PFSK-1 (cell line): ENCODE measurements around the gene APIP.

Experiments
- FOXP2 ChIP-seq: optimal IDR thresholded peaks from 2 replicates; pipeline ENCODE3; 2011; ENCODE audit warnings: borderline replicate concordance, control low read depth, inconsistent platforms; ENCODE audit not compliant: insufficient read depth; ENCODE audit errors: extremely low read length, extremely low read depth
- POLR2AphosphoS5 ChIP-seq: IDR thresholded peaks from 2 replicates; pipeline ENCODE4 v1.6.1; 2012; ENCODE audit warnings: low read depth, mild to moderate bottlenecking, control low read depth, low read length, moderate library complexity
- SIN3A ChIP-seq: IDR thresholded peaks from 2 replicates; pipeline ENCODE4 v1.6.1; 2012; ENCODE audit warnings: mild to moderate bottlenecking, low read length, moderate library complexity, borderline replicate concordance; ENCODE audit not compliant: insufficient read depth
- TAF1 ChIP-seq: IDR thresholded peaks from 2 replicates; pipeline ENCODE4 v1.6.1; 2012; ENCODE audit warnings: low read length, control low read depth, borderline replicate concordance; ENCODE audit not compliant: insufficient read depth
- TF ChIP-seq, protein P1 (sequence below), 2 experiments: IDR thresholded peaks; 2 replicates each; pipeline versions ENCODE4 v1.6.1 to v1.8.0; 2011 to 2012; ENCODE audit warnings: low read depth in 2 of 2, low read length in 2 of 2, control low read depth in 1 of 2, inconsistent platforms in 1 of 2, mild to moderate bottlenecking in 1 of 2, moderate library complexity in 1 of 2; ENCODE audit not compliant: insufficient read depth in 1 of 2

DNA sequence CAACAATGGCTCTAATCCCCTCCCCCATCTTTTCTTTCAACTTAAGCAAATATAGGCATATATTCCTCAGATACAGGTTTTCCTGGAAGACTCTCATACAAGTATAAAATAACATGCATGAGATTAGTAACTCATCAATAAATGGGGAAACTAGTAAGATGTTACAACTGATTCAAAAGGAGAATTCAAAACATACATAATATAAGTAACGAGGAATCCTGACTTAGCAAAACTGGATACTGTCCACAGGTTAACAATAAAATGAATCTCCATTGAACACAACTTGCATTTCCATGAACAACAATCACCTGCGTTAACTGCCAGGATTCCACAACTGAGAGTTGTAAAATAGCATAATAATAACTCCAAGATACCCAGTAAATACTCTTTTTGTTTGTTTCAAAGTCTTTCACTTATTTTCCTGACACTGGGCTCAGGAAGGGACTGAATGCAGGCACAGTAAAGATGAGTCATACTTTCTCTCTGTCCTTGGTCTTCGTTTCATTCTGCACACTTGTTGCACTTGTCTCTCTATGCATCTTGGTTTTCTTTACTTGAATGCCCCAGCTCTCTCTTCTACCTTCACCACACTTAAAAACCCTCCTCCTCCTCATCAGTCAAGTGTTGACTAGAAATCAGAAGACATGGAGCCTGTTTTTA lies 8.1 kb downstream of the APIP start:
- TF ChIP-seq SIN3A (no peak), POLR2AphosphoS5 (no peak), TAF1 (no peak), FOXP2 (no peak)
- TF ChIP-seq, protein P1, sequence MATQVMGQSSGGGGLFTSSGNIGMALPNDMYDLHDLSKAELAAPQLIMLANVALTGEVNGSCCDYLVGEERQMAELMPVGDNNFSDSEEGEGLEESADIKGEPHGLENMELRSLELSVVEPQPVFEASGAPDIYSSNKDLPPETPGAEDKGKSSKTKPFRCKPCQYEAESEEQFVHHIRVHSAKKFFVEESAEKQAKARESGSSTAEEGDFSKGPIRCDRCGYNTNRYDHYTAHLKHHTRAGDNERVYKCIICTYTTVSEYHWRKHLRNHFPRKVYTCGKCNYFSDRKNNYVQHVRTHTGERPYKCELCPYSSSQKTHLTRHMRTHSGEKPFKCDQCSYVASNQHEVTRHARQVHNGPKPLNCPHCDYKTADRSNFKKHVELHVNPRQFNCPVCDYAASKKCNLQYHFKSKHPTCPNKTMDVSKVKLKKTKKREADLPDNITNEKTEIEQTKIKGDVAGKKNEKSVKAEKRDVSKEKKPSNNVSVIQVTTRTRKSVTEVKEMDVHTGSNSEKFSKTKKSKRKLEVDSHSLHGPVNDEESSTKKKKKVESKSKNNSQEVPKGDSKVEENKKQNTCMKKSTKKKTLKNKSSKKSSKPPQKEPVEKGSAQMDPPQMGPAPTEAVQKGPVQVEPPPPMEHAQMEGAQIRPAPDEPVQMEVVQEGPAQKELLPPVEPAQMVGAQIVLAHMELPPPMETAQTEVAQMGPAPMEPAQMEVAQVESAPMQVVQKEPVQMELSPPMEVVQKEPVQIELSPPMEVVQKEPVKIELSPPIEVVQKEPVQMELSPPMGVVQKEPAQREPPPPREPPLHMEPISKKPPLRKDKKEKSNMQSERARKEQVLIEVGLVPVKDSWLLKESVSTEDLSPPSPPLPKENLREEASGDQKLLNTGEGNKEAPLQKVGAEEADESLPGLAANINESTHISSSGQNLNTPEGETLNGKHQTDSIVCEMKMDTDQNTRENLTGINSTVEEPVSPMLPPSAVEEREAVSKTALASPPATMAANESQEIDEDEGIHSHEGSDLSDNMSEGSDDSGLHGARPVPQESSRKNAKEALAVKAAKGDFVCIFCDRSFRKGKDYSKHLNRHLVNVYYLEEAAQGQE (IDR thresholded peaks at IDR 0.05; ENCODE audit: insufficient read depth in 1 of 2, low read depth in 2 of 2, low read length in 2 of 2) = no peak
